HL-60/S4 (cell line): ENCODE results near the gene LRIT1.
"Not testable (repeated sequence)": the region's sequence is repeated elsewhere in the genome, so short reads cannot be mapped to it uniquely, and the experiment has no call there.

Source experiments
- in situ Hi-C: fragments of 300-500 bp; cut with MboI; formaldehyde crosslinking; loops from 2 replicates; pipeline ENCODE4 v1.14.3; 2022; ENCODE audit warnings: low sequenced_read_pairs

LRIT1 gene, protein sequence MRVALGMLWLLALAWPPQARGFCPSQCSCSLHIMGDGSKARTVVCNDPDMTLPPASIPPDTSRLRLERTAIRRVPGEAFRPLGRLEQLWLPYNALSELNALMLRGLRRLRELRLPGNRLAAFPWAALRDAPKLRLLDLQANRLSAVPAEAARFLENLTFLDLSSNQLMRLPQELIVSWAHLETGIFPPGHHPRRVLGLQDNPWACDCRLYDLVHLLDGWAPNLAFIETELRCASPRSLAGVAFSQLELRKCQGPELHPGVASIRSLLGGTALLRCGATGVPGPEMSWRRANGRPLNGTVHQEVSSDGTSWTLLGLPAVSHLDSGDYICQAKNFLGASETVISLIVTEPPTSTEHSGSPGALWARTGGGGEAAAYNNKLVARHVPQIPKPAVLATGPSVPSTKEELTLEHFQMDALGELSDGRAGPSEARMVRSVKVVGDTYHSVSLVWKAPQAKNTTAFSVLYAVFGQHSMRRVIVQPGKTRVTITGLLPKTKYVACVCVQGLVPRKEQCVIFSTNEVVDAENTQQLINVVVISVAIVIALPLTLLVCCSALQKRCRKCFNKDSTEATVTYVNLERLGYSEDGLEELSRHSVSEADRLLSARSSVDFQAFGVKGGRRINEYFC

GRCh38 chr10:84241185-84241790 lies at the start of gene LRIT1:
Gene LRIT1, minus strand, starts transcription at chr10:84241546. Its CDS starts 107 bp downstream, at chr10:84241439.
- in situ Hi-C loops: no loop called here

DNA sequence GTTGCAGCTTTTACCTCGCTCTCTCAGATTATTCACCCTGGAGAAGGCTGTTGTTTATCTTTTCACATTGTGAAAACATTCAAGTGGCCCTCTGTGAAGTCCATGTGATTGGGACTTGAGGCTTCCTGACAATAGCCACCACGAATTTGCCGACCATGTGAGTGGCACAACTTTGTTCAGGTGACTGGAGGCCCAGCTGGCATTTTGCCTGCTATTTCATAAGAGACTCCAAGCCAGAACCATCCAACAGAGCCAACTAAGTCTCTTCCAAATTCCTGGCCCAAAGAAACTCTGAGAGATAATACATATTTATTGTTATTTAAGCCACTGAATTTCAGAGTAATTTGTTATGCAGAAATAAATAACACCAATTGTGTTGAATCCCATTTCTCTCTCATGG lies 48.9 kb upstream of the LRIT1 start:
- in situ Hi-C loops: no loop called here

DNA sequence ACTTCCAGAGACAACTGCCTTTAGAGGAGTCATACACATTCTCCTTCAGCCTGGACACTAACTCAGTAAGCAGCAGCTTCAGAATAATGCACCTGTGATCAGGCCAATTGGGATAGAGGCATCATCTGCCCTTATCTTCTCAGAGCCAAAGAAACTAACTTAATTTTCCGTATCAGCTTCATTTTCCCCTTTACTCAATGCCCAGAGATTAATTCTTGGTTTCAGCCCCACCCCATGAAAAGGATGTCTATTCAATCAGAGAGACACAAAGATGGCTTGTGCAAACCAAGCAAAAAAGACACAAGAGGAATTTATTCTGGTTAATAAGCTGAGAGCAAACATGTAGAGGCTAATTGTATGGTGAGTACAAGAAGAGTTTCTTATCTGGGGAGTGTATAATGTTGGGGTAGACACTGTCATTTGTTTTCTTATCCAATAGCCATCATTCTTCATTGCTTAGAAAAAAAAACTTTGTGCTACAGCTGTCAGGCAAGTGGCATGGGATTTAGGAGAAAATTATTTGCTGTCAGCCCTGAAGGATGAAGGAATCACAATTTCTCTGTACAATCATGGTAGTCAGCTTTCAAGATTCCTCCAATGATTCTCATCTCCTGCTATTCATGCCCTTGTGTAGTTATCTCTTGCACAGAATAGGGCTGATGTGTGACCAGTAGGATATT lies 48.3 kb upstream of the LRIT1 start:
- in situ Hi-C loops: no loop called here

- in situ Hi-C loops: no loop called here
These were observed 46.8 kb upstream of the LRIT1 start for GRCh38 chr10:84288151-84288550.

GRCh38 chr10:84286695-84287094 lies 45.3 kb upstream of the LRIT1 start:
- in situ Hi-C loops: no loop called here

- in situ Hi-C loops: not testable (repeated sequence)
These were observed 38.6 kb upstream of the LRIT1 start for GRCh38 chr10:84279876-84280475.

DNA sequence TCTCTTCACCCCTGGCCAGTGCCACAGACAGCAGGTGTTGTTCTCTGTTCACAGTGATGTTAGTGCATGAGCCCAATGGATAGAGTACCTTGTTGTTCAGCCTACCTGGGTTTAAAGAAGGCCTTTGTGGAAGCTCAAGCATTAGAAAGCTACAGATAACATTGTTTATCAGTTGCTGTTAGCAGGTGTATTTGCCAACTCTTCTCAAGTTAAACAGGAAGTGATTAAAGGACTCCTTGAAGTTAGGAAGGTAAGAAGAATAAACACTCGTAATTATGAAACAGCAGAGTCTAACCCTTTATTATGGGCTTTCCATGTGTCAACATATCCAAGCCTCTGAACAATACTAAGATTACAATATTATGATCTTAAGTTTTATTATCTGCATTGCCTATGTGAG lies 29.4 kb upstream of the LRIT1 start:
- in situ Hi-C loops: no loop called here

- in situ Hi-C loops: loop anchor here (10.0 kb wide), 1 partner anchor 265 kb away; no protein-coding TSS in a partner anchor
These were observed 28.4 kb upstream of the LRIT1 start for GRCh38 chr10:84269773-84270172.

GRCh38 chr10:84269162-84269561 lies 27.8 kb upstream of the LRIT1 start:
- in situ Hi-C loops: loop anchor here (10.0 kb wide), 1 partner anchor 266 kb away; no protein-coding TSS in a partner anchor

GRCh38 chr10:84267503-84268126 lies 26.3 kb upstream of the LRIT1 start:
- in situ Hi-C loops: loop anchor here (10.0 kb wide), 1 partner anchor 267 kb away; no protein-coding TSS in a partner anchor

DNA sequence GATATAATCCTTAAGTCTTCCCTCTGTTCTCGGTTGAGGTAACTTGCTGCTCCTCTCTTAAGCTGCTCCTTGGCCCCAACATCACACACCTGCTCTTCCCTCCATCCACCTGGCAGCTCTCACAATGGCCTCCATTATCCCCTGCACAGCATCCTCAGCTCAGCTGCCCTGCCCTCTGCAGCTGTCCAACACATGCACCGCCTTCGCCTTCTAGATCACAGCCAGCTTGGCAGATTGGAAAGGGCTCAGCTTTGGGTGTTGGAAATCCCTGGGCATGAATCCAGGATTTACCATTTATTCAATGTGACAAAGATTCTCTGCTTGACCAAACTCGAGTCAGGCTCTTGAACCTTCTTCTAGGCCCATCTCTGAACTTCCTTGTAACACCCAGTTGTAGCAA lies 24.1 kb upstream of the LRIT1 start:
- in situ Hi-C loops: loop anchor here (10.0 kb wide), 1 partner anchor 269 kb away; no protein-coding TSS in a partner anchor

- in situ Hi-C loops: loop anchor here (10.0 kb wide), 1 partner anchor 270 kb away; no protein-coding TSS in a partner anchor
These were observed 23.3 kb upstream of the LRIT1 start for GRCh38 chr10:84264611-84265141.

GRCh38 chr10:84263716-84264115 lies 22.4 kb upstream of the LRIT1 start:
- in situ Hi-C loops: loop anchor here (10.0 kb wide), 1 partner anchor 271 kb away; no protein-coding TSS in a partner anchor

DNA sequence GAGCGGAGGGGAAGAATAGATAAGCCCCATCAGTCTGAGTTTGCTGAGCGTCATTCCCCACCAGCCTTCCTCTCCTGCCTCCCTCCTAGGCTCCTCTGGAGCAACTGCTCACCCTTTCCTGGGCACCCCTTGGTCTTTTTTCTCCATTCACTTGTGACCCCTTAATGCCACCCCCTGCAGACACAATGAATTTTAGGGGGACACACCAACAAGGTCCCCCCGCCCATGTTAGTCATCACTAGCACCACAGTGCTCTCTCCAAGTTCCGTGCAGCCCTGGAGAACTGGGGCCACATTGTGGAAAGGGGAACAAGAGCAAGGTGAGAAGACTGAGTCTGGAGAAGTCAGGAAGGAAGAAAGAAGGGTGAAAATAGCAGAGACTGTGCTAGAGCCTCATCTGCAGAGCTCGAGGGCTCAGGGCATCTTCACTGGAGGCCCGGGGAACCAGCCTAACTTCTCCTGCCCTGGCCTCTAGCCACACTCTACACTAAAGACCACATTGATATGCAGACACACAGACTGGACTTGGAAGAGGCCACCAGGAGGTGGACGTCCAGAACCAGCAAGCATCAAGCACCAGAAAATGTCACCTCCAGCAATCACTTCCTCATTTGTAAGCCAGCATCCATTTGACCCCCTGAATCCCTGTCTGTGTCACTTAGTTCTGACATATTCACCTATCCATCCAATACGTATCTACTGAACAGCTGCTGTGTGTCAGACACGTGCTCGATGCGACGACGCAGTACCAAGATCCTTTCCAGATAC lies 21.0 kb upstream of the LRIT1 start:
- in situ Hi-C loops: loop anchor here (10.0 kb wide), 1 partner anchor 272 kb away; no protein-coding TSS in a partner anchor

DNA sequence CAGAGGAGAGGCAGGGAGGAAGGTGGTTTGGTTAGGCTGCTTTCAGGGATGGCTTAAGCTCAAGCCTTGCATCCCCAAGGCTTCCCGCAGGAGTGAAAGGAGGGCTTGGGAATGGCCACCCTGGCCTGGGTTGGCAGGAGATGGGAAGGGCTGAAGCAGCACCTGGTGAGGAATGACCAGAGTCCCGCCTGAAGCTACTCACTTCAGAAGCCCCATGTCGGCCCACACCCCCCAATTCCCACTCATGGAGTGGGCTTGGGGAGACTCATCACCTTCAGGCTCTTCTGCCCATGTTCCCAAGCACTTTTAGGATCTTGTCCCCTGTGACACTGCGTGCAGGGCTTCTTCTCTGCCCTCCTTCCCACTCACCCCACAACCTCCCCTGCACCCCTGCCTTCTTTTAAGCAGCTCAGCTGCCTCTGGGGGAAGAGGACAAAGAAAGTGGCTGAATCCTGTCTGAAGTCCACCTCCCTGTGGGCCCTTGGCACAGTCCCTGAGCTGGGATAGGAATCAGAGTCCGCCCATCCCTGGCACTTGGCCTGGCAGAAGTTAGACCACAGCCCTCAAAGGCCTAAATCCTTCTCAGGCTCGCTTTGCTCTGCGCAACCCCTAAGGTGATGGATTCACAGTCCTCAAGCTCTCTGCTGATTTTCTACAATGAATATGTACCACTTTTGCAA lies 20.0 kb upstream of the LRIT1 start:
- in situ Hi-C loops: loop anchor here (10.0 kb wide), 1 partner anchor 273 kb away; no protein-coding TSS in a partner anchor

DNA sequence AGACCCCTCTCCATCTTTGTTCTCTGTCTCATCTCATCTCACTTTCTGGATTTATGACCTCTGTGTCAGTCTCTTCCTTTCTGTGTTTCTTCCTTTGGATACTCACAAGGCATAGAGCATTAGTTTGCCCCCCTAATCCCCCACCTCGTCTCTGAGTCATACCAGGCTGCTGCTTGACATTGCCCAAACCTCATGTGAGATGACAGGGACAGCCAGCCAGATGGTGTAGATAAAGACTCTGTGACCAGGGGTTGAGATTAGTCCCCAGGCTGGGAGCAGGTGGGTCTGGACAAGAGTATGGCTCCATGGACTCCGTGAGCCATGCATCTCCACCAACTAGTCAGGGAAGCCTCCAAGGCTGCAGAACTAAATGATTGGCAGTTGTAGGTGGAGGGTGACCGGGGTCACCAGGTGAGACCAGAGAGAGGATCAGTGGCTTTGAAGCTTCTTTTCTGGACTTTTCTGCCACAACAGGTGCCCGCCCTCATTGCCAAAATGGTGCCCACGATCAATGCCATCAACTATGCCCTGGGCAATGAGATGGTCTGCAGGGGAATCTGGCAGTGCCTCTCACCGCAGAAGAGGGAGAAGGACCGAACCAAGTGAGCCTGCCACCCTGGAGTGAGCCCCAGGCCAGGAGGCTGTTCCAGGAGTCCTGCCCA lies 16.8 kb upstream of the LRIT1 start:
- in situ Hi-C loops: no loop called here

- in situ Hi-C loops: no loop called here
These were observed 16.1 kb upstream of the LRIT1 start for GRCh38 chr10:84257343-84258020.
